Measurements from ENCODE around the gene PRC1.

GRCh38 chr15:90955624-90956273 lies 38.6 kb downstream of the PRC1 start:
- TF ChIP-seq POLR2AphosphoS5 (IDR thresholded peaks at IDR 0.05; ENCODE audit: low read depth, low read length) (no peak), TAF1 (IDR thresholded peaks at IDR 0.05; ENCODE audit: borderline replicate concordance, low read depth, low read length) (no peak)
